GM12878 (cell line): ENCODE data around the gene TGFBRAP1. TPM values are rescaled to one million over a fixed set of nuclear protein-coding genes. Genes with fewer than 3 reads are reported as not detected.

Experiments
- ATAC-seq: fragments of 200-7000 bp; cut with Tn5 transposase; 3 replicates; pipeline ENCODE4 v1.9.1; 2020; ENCODE audit warnings: mild to moderate bottlenecking, moderate library complexity
- BruUV-seq: library from RNA; stranded (reverse); fragments of 400-500 nt; replicated peaks from 2 replicates; lab custom pipeline; 2021; lab: Mats Ljungman, UMichigan
- CTCF ChIA-PET: fragments of 300-600 bp; sonication (Branson Sonifier 250); formaldehyde crosslinking; extraction: SDS; loops from one replicate; lab custom pipeline; 2021; ENCODE audit warnings: inconsistent platforms; lab: Yijun Ruan, JAX
- POLR2A ChIA-PET: fragments of 350-600 bp; formaldehyde crosslinking; extraction: SDS; loops from one replicate; lab custom pipeline; 2021; ENCODE audit warnings: inconsistent platforms; lab: Charles Lee
- RAD21 ChIA-PET: fragments of 300-600 bp; sonication (Branson Sonifier 250); formaldehyde crosslinking; loops from one replicate; lab custom pipeline; 2023; ENCODE audit warnings: antibody characterized with exemption; ENCODE audit not compliant: unreplicated experiment; lab: Charles Lee
- SMC1A ChIA-PET: fragments of 300-600 bp; sonication (Branson Sonifier 250); formaldehyde crosslinking; loops from one replicate; lab custom pipeline; 2023; ENCODE audit not compliant: unreplicated experiment, uncharacterized antibody; lab: Charles Lee
- DNase-seq: peaks from one replicate; pipeline ENCODE4 v3.0.0-alpha.2; 2011; ENCODE audit warnings: low read depth, low spot score
- FAIRE-seq: peaks from 3 replicates; lab custom pipeline; 2011; peaks lifted over from hg19 to GRCh38; lab: Jason Lieb, UNC
- H2AFZ ChIP-seq: 2 replicates; pipeline ENCODE4 v1.6.0; 2011; ENCODE audit warnings: low read depth, low read length, control low read depth; ENCODE audit not compliant: control insufficient read depth
- H3K27ac ChIP-seq: 2 replicates; pipeline ENCODE4 v1.5.1; 2011; ENCODE audit warnings: control low read depth; ENCODE audit not compliant: control insufficient read depth, insufficient read depth
- H3K27me3 ChIP-seq, 2 experiments: replicated peaks in 1 of 2; 2 replicates each; pipeline versions ENCODE4 v1.6.0 to v1.6.1; 2011; ENCODE audit warnings: low read length in 1 of 2; ENCODE audit not compliant: control insufficient read depth in 2 of 2, insufficient read depth in 2 of 2
- H3K36me3 ChIP-seq, 2 experiments: 2 replicates each; pipeline ENCODE4 v1.5.1; 2011; ENCODE audit warnings: low read length in 1 of 2; ENCODE audit not compliant: control insufficient read depth in 2 of 2, insufficient read depth in 2 of 2
- H3K4me1 ChIP-seq: 2 replicates; pipeline ENCODE4 v1.6.1; 2011; ENCODE audit warnings: mild to moderate bottlenecking, low read length, moderate library complexity, mixed read lengths; ENCODE audit not compliant: control insufficient read depth, insufficient read depth
- H3K4me2 ChIP-seq: 2 replicates; pipeline ENCODE4 v1.6.0; 2011; ENCODE audit warnings: control low read depth; ENCODE audit not compliant: control insufficient read depth, insufficient read depth
- H3K4me3 ChIP-seq: fragments of 200-600 bp; sonication (generic); 2 replicates; pipeline ENCODE4 v1.5.1; 2016
- H3K79me2 ChIP-seq: 2 replicates; pipeline ENCODE4 v1.6.0; 2011; ENCODE audit warnings: low read length; ENCODE audit not compliant: control insufficient read depth, insufficient read depth
- H3K9ac ChIP-seq: 2 replicates; pipeline ENCODE4 v1.8.0; 2011; ENCODE audit warnings: low read length, control low read depth, mixed read lengths; ENCODE audit not compliant: control insufficient read depth, insufficient read depth
- H3K9me3 ChIP-seq: replicated peaks from 3 replicates; pipeline ENCODE4 v1.5.1; 2011; ENCODE audit warnings: mild to moderate bottlenecking, low read length; ENCODE audit not compliant: control insufficient read depth, insufficient read depth
- H4K20me1 ChIP-seq: 2 replicates; pipeline ENCODE4 v1.6.0; 2011; ENCODE audit not compliant: control insufficient read depth, insufficient read depth
- ATF7 ChIP-seq: fragments of 450-650 bp; IDR thresholded peaks from 2 replicates; pipeline ENCODE4 v1.6.1; 2016; ENCODE audit warnings: low read depth, mild to moderate bottlenecking
- EGR1 ChIP-seq, 2 experiments: IDR thresholded peaks; 1 replicate in 1 of 2; 2 replicates in 1 of 2; pipeline ENCODE4 v1.6.1; 2011 to 2012; ENCODE audit warnings: low read depth in 2 of 2, low read length in 2 of 2, borderline replicate concordance in 1 of 2, mild to moderate bottlenecking in 1 of 2, moderate library complexity in 1 of 2
- FOXK2 ChIP-seq: fragments of 450-650 bp; IDR thresholded peaks from 2 replicates; pipeline ENCODE4 v1.6.1; 2017; ENCODE audit warnings: mild to moderate bottlenecking, moderate library complexity
- MTA2 ChIP-seq: fragments of 450-650 bp; IDR thresholded peaks from 2 replicates; pipeline ENCODE4 v1.6.1; 2016; ENCODE audit warnings: low read depth, mild to moderate bottlenecking, moderate library complexity
- NKRF ChIP-seq: fragments of 450-650 bp; conservative IDR thresholded peaks from 2 replicates; pipeline ENCODE4 v1.6.1; 2017; ENCODE audit warnings: mild to moderate bottlenecking, moderate library complexity
- POU2F2 ChIP-seq: IDR thresholded peaks from 3 replicates; pipeline ENCODE4 v1.6.1; 2011; ENCODE audit warnings: low read depth, mild to moderate bottlenecking, low read length, borderline replicate concordance
- RBBP5 ChIP-seq: fragments of 200-600 bp; sonication (generic); conservative IDR thresholded peaks from 2 replicates; pipeline ENCODE4 v1.6.1; 2016
- WGBS: methylation state at CpG from one replicate; pipeline ENCODE4 v1.1.6; 2016; ENCODE audit warnings: low lambda C conversion rate; ENCODE audit not compliant: insufficient replicate concordance, insufficient coverage; ENCODE audit errors: missing lambda C conversion rate; 5-methylcytosine and 5-hydroxymethylcytosine counted together
- in situ Hi-C: fragments of 300-500 bp; cut with MboI; formaldehyde crosslinking; loops from 9 replicates; pipeline ENCODE4 v1.14.3; 2018; ENCODE audit warnings: mixed read lengths
- intact Hi-C: fragments of 100-400 bp; cut with micrococcal nuclease; formaldehyde crosslinking; loops from one replicate; pipeline ENCODE4 v1.14.2; 2022; ENCODE audit not compliant: unreplicated experiment
- polyA plus RNA-seq, 11 experiments: library from polyadenylated mRNA; depleted of rRNA in 4 of 11; unstranded in 6 of 11; stranded (reverse) in 5 of 11; fragments of >200 nt; fragmentation: Nextera tagmentation in 4 of 11; fragmentation: Illumina TruSeq in 1 of 11; extraction: Ambion mirVana in 4 of 11; extraction: Trizol in 1 of 11; gene quantifications; 1 replicate in 1 of 11; 2 replicates in 10 of 11; pipeline versions ENCODE4 v1.2.1 to v1.2.3, GENCODE V29; 2011 to 2016; ENCODE audit warnings: inconsistent platforms in 2 of 11, missing spikeins in 2 of 11, low read depth in 1 of 11
- total RNA-seq, 4 experiments: library from RNA; depleted of rRNA in 3 of 4; stranded (reverse); fragments of >200 nt in 3 of 4; fragmentation: Illumina TruSeq in 1 of 4; extraction: Trizol in 1 of 4; gene quantifications; 2 replicates each; pipeline versions ENCODE4 v1.2.1 to v1.2.3, GENCODE V29; 2013 to 2021
- TF ChIP-seq, protein P1 (sequence below): fragments of 450-650 bp; IDR thresholded peaks from 2 replicates; pipeline ENCODE4 v1.6.1; 2017; ENCODE audit warnings: borderline replicate concordance

The TGFBRAP1 gene
- total and polyA plus RNA-seq, 10 of the 15 experiments (the other 5 are each of a cell fraction or from before 2014, with no cell fraction given): 7.9 to 37.4 (median 23.7) TPM

- intact Hi-C loops (loop anchor here (10.0 kb wide), 1 partner anchor 407 kb away; the partner anchor contains the start of gene NCK2), in situ Hi-C loops (no loop called here)
- DNase-seq (no peak), ATAC-seq (peak; percentile 56), FAIRE-seq (peak; percentile 73)
- H3K36me3 ChIP-seq: peaks cover 3 to 18% of the 10 kb centered on the region in 2 experiments
- BruUV-seq: TSS peak; percentile 63
- RAD21 ChIA-PET: interaction anchor here (1.0 to 2.2 kb wide), 2 partner anchors 10 to 50 kb away, joined by 4 to 9 read pairs; no protein-coding TSS in a partner anchor
- peak overlapping the region; percentile 76 for H3K9ac ChIP-seq
- POLR2A ChIA-PET: interaction anchor here (0.8 to 1.8 kb wide), 3 partner anchors 10 to 16 kb away, joined by 3 to 12 read pairs (median 3); no protein-coding TSS in a partner anchor
- CTCF ChIA-PET: interaction anchor here (0.6 to 2.9 kb wide), 6 partner anchors 9 to 172 kb away, joined by 3 to 12 read pairs (median 4); no protein-coding TSS in a partner anchor
- no peaks in the 10 kb centered on the region; the same call in 1 of the 2 replicates for H4K20me1 ChIP-seq
- H2AFZ ChIP-seq: peak overlapping the region; percentile 61
- H3K27me3 ChIP-seq: no peaks in the 10 kb centered on the region
- SMC1A ChIA-PET: interaction anchor here (0.7 to 4.1 kb wide), 4 partner anchors 9 to 50 kb away, joined by 3 to 25 read pairs (median 4); partner anchors contain the start of gene TGFBRAP1
- H3K4me3 ChIP-seq: peak overlapping the region; percentile 99
- WGBS: 1% methylated on average over 5 of the region's 5 CpGs
- H3K9me3 ChIP-seq: no peaks in the 10 kb centered on the region
- peaks cover 44% of the 10 kb centered on the region for H3K79me2 ChIP-seq
- TF ChIP-seq NKRF (no peak), ATF7 (no peak), FOXK2 (no peak), EGR1 (IDR thresholded peaks at IDR 0.05; ENCODE audit: borderline replicate concordance in 1 of 2, low read depth in 2 of 2, low read length in 2 of 2) (no peak), POU2F2 (no peak), MTA2 (no peak), RBBP5 (no peak)
- TF ChIP-seq, protein P1, sequence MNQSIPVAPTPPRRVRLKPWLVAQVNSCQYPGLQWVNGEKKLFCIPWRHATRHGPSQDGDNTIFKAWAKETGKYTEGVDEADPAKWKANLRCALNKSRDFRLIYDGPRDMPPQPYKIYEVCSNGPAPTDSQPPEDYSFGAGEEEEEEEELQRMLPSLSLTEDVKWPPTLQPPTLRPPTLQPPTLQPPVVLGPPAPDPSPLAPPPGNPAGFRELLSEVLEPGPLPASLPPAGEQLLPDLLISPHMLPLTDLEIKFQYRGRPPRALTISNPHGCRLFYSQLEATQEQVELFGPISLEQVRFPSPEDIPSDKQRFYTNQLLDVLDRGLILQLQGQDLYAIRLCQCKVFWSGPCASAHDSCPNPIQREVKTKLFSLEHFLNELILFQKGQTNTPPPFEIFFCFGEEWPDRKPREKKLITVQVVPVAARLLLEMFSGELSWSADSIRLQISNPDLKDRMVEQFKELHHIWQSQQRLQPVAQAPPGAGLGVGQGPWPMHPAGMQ: no peak
- H3K4me1 ChIP-seq: peaks cover 3% of the 10 kb centered on the region
- H3K4me2 ChIP-seq: peak overlapping the region; percentile 95
- peak overlapping the region; percentile 75 for H3K27ac ChIP-seq
Observed at GRCh38 chr2:105338020-105338385, 8.5 kb upstream of the TGFBRAP1 start.
